GOT3 (cell line): ENCODE measurements around the gene PCDHA3.
"Not testable (repeated sequence)": the region's sequence is repeated elsewhere in the genome, so short reads cannot be mapped to it uniquely, and the experiment has no call there.

Experiments
- DNase-seq: peaks from one replicate; lab custom pipeline; 2025; ENCODE audit warnings: mixed read lengths; lab: John Stamatoyannopoulos, UW

Gene PCDHA3

GRCh38 chr5:140800816-140801493 lies at the start of gene PCDHA3:
Gene PCDHA3, plus strand, starts transcription at chr5:140801057.
- no peak for DNase-seq

DNA sequence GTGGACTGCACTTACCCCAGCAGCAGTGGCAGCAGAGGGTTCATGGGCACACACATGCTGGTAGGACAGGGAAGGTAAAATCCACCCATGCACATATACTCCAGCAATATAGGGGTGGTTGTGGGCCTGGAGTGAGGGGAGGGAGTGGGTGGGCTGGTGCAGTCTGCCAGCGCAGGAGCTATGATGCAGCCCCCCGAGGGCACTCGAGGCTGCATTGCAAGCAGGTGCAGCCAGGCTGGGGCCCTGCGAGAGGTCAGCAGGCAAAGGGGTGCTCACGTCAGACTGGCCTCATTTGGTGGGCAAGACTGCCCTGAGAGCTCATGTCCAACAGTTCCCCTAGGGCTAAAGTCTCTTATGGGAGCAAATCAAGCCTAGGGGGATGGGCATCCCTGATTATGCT lies 47.3 kb upstream of the PCDHA3 start:
- DNase-seq: no peak

- DNase-seq: no peak
Observed at GRCh38 chr5:140764177-140764973, 36.5 kb upstream of the PCDHA3 start.

- no peak for DNase-seq
Observed at GRCh38 chr5:140767444-140767843, 33.4 kb upstream of the PCDHA3 start.

GRCh38 chr5:140780512-140780911 lies 20.3 kb upstream of the PCDHA3 start:
- no peak for DNase-seq

- no peak for DNase-seq
Observed at GRCh38 chr5:140785905-140786686, 14.8 kb upstream of the PCDHA3 start, which contains the start of gene PCDHA1. Gene PCDHA1, plus strand, starts transcription at chr5:140786140.

GRCh38 chr5:140787422-140787821 lies 13.4 kb upstream of the PCDHA3 start:
- DNase-seq: not testable (repeated sequence)

DNA sequence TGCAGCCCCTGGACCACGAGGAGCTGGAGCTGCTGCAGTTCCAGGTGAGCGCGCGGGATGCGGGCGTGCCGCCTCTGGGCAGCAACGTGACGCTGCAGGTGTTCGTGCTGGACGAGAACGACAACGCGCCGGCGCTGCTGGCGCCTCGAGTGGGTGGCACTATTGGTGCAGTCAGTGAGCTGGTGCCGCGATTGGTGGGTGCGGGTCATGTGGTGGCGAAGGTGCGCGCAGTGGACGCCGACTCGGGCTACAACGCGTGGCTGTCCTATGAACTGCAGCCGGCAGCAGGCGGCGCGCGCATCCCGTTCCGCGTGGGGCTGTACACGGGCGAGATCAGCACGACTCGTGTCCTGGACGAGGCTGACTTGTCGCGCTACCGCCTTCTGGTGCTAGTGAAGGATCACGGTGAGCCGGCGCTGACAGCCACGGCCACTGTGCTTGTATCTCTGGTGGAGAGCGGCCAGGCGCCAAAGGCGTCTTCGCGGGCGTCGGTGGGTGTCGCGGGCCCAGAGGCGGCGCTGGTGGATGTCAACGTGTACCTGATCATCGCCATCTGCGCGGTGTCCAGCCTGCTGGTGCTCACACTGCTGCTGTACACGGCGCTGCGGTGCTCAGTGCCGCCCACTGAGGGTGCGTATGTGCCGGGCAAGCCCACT lies 12.9 kb upstream of the PCDHA3 start:
- DNase-seq: not testable (repeated sequence)

- no peak for DNase-seq
Observed at GRCh38 chr5:140791089-140791488, 9.8 kb upstream of the PCDHA3 start.

DNA sequence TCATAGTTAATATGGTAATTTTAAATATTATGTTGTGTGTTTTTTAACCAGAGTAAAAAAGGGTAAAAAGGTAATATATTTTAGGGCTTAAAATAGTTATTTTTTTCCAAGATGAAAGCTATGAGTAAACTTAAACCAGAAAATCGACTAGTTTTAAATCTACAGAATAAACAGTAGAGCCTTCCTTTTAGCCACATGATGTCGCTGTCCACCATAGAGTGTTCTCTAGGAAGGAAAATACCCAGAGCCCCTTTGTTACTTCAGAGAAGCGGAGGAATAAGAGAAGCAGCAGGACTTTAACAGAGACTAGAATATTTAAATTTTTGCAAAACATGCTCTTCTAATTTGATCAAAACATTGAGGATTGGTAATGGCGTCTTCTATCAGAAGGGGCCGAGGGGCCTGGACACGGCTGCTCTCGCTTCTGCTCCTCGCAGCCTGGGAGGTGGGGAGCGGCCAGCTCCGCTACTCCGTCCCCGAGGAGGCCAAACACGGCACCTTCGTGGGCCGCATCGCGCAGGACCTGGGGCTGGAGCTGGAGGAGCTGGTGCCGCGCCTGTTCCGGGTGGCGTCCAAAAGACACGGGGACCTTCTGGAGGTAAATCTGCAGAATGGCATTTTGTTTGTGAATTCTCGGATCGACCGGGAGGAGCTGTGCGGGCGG lies 6.1 kb upstream of the PCDHA3 start, which contains the start of gene PCDHA2:
Gene PCDHA2, plus strand, starts transcription at position 258 of the 664 bp plus-strand sequence.
- no peak for DNase-seq

DNA sequence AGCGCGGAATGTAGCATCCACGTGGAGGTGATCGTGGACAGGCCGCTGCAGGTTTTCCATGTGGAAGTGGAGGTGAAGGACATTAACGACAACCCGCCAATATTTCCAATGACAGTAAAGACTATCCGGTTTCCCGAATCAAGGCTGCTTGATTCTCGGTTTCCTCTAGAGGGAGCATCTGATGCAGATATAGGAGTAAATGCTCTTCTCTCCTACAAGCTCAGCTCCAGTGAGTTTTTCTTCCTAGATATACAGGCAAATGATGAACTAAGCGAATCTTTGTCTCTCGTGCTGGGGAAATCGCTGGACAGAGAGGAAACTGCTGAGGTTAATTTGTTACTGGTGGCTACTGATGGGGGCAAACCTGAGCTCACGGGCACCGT lies 5.6 kb upstream of the PCDHA3 start:
- no peak for DNase-seq

DNA sequence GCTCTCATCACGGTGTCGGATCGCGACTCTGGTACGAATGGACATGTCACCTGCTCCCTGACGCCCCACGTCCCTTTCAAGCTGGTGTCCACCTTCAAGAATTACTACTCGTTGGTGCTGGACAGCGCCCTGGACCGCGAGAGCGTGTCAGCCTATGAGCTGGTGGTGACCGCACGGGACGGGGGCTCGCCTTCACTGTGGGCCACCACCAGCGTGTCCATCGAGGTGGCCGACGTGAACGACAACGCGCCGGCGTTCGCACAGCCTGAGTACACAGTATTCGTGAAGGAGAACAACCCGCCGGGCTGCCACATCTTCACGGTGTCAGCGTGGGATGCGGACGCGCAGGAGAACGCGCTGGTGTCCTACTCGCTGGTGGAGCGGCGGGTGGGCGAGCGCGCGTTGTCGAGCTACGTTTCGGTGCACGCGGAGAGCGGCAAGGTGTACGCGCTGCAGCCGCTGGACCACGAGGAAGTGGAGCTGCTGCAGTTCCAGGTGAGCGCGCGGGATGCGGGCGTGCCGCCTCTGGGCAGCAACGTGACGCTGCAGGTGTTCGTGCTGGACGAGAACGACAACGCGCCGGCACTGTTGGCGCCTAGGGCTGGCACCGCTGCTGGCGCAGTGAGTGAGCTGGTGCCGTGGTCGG lies 4.7 kb upstream of the PCDHA3 start:
- DNase-seq: not testable (repeated sequence)

DNA sequence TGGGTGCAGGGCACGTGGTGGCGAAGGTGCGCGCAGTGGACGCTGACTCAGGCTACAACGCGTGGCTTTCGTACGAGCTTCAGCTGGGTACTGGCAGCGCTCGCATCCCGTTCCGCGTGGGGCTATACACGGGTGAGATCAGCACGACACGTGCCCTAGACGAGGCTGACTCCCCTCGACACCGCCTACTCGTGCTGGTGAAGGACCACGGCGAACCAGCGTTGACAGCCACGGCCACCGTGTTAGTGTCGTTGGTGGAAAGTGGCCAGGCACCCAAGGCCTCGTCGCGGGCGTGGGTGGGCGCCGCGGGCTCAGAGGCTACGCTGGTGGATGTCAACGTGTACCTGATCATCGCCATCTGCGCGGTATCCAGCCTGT lies 4.2 kb upstream of the PCDHA3 start:
- DNase-seq: no peak

- no peak for DNase-seq
Observed at GRCh38 chr5:140801494-140801841, 611 bp downstream of the PCDHA3 start.

DNA sequence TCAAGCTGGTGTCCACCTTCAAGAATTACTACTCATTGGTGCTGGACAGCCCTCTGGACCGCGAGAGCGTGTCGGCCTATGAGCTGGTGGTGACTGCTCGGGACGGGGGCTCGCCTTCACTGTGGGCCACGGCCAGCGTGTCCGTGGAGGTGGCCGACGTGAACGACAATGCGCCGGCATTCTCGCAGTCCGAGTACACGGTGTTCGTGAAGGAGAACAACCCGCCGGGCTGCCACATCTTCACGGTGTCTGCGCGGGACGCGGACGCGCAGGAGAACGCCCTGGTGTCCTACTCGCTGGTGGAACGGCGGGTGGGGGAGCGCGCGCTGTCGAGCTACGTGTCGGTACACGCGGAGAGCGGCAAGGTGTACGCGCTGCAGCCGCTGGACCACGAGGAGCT lies 1.5 kb downstream of the PCDHA3 start:
- DNase-seq: not testable (repeated sequence)

DNA sequence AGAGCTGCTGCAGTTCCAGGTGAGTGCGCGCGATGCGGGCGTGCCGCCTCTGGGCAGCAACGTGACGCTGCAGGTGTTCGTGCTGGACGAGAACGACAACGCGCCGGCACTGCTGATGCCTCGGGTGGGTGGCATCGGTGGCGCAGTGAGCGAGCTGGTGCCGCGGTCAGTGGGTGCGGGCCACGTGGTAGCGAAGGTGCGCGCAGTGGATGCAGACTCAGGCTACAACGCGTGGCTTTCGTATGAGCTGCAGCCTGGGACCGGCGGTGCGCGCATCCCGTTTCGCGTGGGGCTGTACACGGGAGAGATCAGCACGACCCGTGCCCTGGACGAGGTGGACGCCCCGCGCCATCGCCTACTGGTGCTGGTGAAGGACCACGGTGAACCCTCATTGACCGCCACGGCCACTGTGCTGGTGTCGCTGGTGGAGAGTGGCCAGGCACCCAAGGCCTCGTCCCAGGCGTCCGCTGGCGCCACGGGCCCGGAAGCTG lies 2.0 kb downstream of the PCDHA3 start:
- DNase-seq: no peak

DNA sequence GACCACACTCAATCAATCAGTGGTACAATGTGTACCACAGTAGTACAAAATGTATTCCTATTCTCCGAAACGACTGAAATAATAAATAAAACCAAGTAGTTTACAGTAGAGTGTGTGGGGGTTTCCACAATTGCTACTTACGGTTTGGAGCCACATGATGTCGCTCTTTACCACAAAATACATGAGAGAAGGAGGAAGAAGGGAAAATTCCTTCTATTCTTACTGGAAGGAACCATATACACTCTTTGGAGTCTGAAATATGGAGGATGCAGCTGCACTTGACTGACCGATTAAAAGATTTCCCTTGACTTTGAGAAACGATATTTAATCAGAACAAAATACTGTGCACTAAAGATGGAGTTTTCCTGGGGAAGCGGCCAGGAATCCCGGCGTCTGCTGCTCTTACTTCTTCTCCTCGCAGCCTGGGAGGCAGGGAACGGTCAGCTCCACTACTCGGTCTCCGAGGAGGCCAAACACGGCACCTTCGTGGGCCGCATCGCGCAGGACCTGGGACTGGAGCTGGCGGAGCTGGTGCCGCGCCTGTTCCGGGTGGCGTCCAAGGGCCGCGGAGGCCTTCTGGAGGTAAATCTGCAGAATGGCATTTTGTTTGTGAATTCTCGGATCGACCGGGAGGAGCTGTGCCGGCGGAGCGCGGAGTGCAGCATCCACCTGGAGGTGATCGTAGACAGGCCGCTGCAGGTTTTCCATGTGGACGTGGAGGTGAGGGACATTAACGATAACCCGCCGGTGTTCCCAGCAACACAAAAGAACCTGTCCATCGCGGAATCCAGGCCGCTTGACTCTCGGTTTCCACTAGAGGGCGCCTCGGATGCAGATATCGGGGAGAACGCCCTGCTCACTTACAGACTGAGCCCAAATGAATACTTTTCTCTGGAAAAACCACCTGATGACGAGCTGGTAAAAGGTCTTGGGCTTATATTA lies 6.2 kb downstream of the PCDHA3 start, which contains the start of gene PCDHA4:
Gene PCDHA4, plus strand, starts transcription at position 235 of the 942 bp plus-strand sequence.
- no peak for DNase-seq

GRCh38 chr5:140808241-140808888 lies 7.5 kb downstream of the PCDHA3 start:
- DNase-seq: not testable (repeated sequence)

DNA sequence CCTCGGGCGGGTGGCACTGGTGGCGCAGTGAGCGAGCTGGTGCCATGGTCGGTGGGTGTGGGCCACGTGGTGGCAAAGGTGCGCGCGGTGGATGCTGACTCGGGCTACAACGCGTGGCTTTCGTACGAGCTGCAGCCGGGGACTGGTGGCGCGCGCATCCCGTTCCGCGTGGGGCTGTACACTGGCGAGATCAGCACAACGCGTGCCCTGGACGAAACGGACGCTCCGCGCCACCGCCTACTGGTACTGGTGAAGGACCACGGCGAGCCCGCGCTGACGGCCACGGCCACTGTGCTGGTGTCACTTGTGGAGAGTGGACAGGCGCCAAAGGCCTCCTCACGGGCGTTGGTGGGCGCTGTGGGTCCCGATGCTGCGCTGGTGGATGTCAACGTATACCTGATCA lies 8.0 kb downstream of the PCDHA3 start:
- no peak for DNase-seq
